ENCODE results near the gene PPM1L. TPM values are rescaled to one million over a fixed set of nuclear protein-coding genes. Genes with fewer than 3 reads are reported as not detected.

PPM1L gene
- total and polyA plus RNA-seq, 10 of the 15 experiments (the other 5 are each of a cell fraction or from before 2014, with no cell fraction given), result under 0.01 to 0.33 (median 0.06) TPM; not detected in 1

DNA sequence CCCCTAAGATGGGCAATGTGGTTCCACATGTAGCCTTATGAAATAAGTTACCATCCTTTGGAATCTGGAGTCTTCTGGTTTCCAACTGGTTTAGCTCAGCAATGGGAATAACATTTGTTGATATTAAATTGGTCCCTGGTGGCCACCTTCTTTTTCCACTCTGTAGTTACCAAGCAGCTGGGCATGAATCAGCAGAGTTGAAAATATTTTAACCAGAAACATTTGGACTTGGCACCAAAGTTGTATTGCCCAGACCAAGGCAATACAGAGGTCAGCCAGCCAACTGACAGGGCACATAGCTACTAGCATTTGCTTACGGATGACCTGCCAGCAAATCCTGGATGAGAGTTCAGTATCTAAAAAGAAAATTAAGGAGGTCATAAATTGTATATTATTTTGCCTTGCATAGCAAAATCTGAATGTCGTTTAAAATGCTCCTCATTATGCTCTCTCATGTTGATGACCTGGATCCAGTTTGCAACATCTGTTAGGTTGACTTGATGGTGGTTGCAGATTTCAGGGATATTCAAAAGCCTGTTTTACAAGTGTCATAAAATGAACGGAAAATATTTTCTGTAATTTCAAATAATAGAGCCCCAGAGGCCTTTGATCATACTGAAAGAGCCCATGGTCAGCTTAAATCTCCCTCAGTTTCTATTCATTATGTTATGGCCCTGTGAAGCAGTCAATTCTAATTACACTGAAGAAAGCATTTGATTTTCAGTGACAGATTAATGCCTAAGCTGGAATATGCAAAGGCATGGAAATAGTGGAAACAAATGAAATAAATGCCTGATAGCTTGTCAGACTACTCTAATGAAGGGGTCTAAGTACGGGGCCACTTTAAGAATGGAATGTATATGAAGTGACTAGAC lies 54.6 kb downstream of the PPM1L start:
- no peak for FAIRE-seq
- no peaks in the 10 kb centered on the region for H3K4me1 ChIP-seq (ENCODE audit: control insufficient read depth, insufficient read depth, low read length)
- SMC1A ChIA-PET (ENCODE audit: uncharacterized antibody, unreplicated experiment), result interaction anchor here (0.7 to 1.9 kb wide), 4 partner anchors 9 to 131 kb away, joined by 3 to 5 read pairs (median 4); no protein-coding TSS in a partner anchor
- no peaks in the 10 kb centered on the region for H3K79me2 ChIP-seq (ENCODE audit: control insufficient read depth, insufficient read depth, low read length)
- no peak for ATAC-seq
- no peak for DNase-seq (ENCODE audit: low read depth, low spot score)
- no peak overlapping the region for H2AFZ ChIP-seq (ENCODE audit: control insufficient read depth, low read depth, low read length)
- H3K4me3 ChIP-seq, result no peak overlapping the region
- no TSS peak for BruUV-seq (replicated peaks)
- no peak overlapping the region for H3K4me2 ChIP-seq (ENCODE audit: control insufficient read depth, insufficient read depth)
- H3K9ac ChIP-seq (ENCODE audit: control insufficient read depth, insufficient read depth, low read length), result no peak overlapping the region
- CTCF ChIA-PET, result no interaction called here
- POLR2A ChIA-PET, result interaction anchor here (0.5 kb wide), 1 partner anchor 77 kb away, joined by 5 read pairs; no protein-coding TSS in a partner anchor
- H3K9me3 ChIP-seq (replicated peaks; ENCODE audit: control insufficient read depth, insufficient read depth, low read length), result no peaks in the 10 kb centered on the region
- no peaks in the 10 kb centered on the region for H3K36me3 ChIP-seq (ENCODE audit: control insufficient read depth in 2 of 2, insufficient read depth in 2 of 2, low read length in 1 of 2)
- intact Hi-C loops (cut with micrococcal nuclease; ENCODE audit: unreplicated experiment) (no loop called here), in situ Hi-C loops (cut with MboI) (no loop called here)
- H3K27me3 ChIP-seq (replicated peaks in 1 of 2; ENCODE audit: control insufficient read depth in 2 of 2, insufficient read depth in 2 of 2, low read length in 1 of 2), result no peaks in the 10 kb centered on the region; a peak in 1 of 4 replicates
- no peak overlapping the region for H3K27ac ChIP-seq (ENCODE audit: control insufficient read depth, insufficient read depth)
- TF ChIP-seq SIX5 (IDR thresholded peaks at IDR 0.05; ENCODE audit: low read depth, low read length, severe bottlenecking) (no peak), NFYA (IDR thresholded peaks at IDR 0.05; ENCODE audit: borderline replicate concordance, low read depth, low read length) (no peak)
- TF ChIP-seq, protein P1, sequence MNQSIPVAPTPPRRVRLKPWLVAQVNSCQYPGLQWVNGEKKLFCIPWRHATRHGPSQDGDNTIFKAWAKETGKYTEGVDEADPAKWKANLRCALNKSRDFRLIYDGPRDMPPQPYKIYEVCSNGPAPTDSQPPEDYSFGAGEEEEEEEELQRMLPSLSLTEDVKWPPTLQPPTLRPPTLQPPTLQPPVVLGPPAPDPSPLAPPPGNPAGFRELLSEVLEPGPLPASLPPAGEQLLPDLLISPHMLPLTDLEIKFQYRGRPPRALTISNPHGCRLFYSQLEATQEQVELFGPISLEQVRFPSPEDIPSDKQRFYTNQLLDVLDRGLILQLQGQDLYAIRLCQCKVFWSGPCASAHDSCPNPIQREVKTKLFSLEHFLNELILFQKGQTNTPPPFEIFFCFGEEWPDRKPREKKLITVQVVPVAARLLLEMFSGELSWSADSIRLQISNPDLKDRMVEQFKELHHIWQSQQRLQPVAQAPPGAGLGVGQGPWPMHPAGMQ (IDR thresholded peaks at IDR 0.05; ENCODE audit: borderline replicate concordance), result no peak
- no peaks in the 10 kb centered on the region for H4K20me1 ChIP-seq (ENCODE audit: control insufficient read depth, insufficient read depth)
- WGBS (ENCODE audit: insufficient coverage, insufficient replicate concordance, low lambda C conversion rate, missing lambda C conversion rate), result 37% methylated on average over 4 of the region's 4 CpGs
- RAD21 ChIA-PET (ENCODE audit: unreplicated experiment), result no interaction called here

DNA sequence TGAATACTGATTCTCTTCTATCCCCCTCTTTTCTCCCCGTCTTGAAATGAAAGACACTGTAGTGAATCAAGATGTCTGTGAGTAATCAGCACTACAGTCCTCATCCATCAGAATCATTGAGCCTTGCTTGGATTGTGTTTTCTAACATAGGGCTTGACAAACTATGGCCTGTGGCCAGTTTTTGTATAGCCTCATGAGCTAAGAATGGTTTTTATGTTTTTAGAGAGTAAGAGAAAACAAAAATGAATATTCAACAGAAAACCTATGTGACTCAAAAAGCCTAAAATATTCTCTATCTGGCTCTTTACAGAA lies 55.2 kb downstream of the PPM1L start:
- Histone ChIP-seq H3K4me2 (ENCODE audit: control insufficient read depth, insufficient read depth) (no peak overlapping the region), H3K27ac (ENCODE audit: control insufficient read depth, insufficient read depth) (no peak overlapping the region), H2AFZ (ENCODE audit: control insufficient read depth, low read depth, low read length) (no peak overlapping the region), H3K79me2 (ENCODE audit: control insufficient read depth, insufficient read depth, low read length) (no peaks in the 10 kb centered on the region), H3K4me1 (ENCODE audit: control insufficient read depth, insufficient read depth, low read length) (no peaks in the 10 kb centered on the region), H3K27me3 (replicated peaks in 1 of 2; ENCODE audit: control insufficient read depth in 2 of 2, insufficient read depth in 2 of 2, low read length in 1 of 2) (no peaks in the 10 kb centered on the region; a peak in 1 of 4 replicates), H3K36me3 (ENCODE audit: control insufficient read depth in 2 of 2, insufficient read depth in 2 of 2, low read length in 1 of 2) (no peaks in the 10 kb centered on the region), H4K20me1 (ENCODE audit: control insufficient read depth, insufficient read depth) (no peaks in the 10 kb centered on the region), H3K9ac (ENCODE audit: control insufficient read depth, insufficient read depth, low read length) (no peak overlapping the region), H3K4me3 (no peak overlapping the region), H3K9me3 (replicated peaks; ENCODE audit: control insufficient read depth, insufficient read depth, low read length) (no peaks in the 10 kb centered on the region)
- FAIRE-seq (no peak), ATAC-seq (no peak), DNase-seq (ENCODE audit: low read depth, low spot score) (no peak)
- intact Hi-C loops (cut with micrococcal nuclease; ENCODE audit: unreplicated experiment), result no loop called here
- ChIA-PET CTCF (interaction anchor here (0.8 kb wide), 1 partner anchor 123 kb away, joined by 3 read pairs; no protein-coding TSS in a partner anchor), POLR2A (no interaction called here), SMC1A (ENCODE audit: uncharacterized antibody, unreplicated experiment) (interaction anchor here (0.7 to 1.9 kb wide), 3 partner anchors 16 to 130 kb away, joined by 3 to 5 read pairs (median 4); no protein-coding TSS in a partner anchor), RAD21 (ENCODE audit: unreplicated experiment) (no interaction called here)
- in situ Hi-C loops (cut with MboI), result no loop called here
- BruUV-seq (replicated peaks), result no TSS peak
- 64% methylated on average over 1 of the region's 1 CpG for WGBS (ENCODE audit: insufficient coverage, insufficient replicate concordance, low lambda C conversion rate, missing lambda C conversion rate)
- no peak for TF ChIP-seq SPI1 (IDR thresholded peaks at IDR 0.05; ENCODE audit: borderline replicate concordance, insufficient read depth, low read depth, low read length)
- TF ChIP-seq STAT3 (IDR thresholded peaks at IDR 0.05; ENCODE audit: low read depth, low read length), result no peak
- no peak for TF ChIP-seq KDM1A (IDR thresholded peaks at IDR 0.05; ENCODE audit: borderline replicate concordance)
- no peak for TF ChIP-seq SMAD5 (IDR thresholded peaks at IDR 0.05; ENCODE audit: low read depth)
- no peak for TF ChIP-seq NR2C2 (IDR thresholded peaks at IDR 0.05; ENCODE audit: borderline replicate concordance, control insufficient read depth, insufficient read length, low read depth)
- TF ChIP-seq, protein P2, sequence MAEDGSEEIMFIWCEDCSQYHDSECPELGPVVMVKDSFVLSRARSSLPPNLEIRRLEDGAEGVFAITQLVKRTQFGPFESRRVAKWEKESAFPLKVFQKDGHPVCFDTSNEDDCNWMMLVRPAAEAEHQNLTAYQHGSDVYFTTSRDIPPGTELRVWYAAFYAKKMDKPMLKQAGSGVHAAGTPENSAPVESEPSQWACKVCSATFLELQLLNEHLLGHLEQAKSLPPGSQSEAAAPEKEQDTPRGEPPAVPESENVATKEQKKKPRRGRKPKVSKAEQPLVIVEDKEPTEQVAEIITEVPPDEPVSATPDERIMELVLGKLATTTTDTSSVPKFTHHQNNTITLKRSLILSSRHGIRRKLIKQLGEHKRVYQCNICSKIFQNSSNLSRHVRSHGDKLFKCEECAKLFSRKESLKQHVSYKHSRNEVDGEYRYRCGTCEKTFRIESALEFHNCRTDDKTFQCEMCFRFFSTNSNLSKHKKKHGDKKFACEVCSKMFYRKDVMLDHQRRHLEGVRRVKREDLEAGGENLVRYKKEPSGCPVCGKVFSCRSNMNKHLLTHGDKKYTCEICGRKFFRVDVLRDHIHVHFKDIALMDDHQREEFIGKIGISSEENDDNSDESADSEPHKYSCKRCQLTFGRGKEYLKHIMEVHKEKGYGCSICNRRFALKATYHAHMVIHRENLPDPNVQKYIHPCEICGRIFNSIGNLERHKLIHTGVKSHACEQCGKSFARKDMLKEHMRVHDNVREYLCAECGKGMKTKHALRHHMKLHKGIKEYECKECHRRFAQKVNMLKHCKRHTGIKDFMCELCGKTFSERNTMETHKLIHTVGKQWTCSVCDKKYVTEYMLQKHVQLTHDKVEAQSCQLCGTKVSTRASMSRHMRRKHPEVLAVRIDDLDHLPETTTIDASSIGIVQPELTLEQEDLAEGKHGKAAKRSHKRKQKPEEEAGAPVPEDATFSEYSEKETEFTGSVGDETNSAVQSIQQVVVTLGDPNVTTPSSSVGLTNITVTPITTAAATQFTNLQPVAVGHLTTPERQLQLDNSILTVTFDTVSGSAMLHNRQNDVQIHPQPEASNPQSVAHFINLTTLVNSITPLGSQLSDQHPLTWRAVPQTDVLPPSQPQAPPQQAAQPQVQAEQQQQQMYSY (CRISPR knock-in tag; IDR thresholded peaks at IDR 0.05), result no peak
- TF ChIP-seq, protein P3, sequence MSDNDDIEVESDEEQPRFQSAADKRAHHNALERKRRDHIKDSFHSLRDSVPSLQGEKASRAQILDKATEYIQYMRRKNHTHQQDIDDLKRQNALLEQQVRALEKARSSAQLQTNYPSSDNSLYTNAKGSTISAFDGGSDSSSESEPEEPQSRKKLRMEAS (IDR thresholded peaks at IDR 0.05; ENCODE audit: low read depth, low read length), result no peak
- no peak for TF ChIP-seq RBBP5 (conservative IDR thresholded peaks at IDR 0.05)

All from GM12878 (cell line).